HepG2 (cell line): ENCODE results near the gene SPTBN4.

Source experiments
- CTCF ChIP-seq: sonication (generic); formaldehyde crosslinking; IDR thresholded peaks from 2 replicates; pipeline ENCODE4 v1.5.0; 2020; ENCODE audit warnings: mild to moderate bottlenecking, missing genetic modification reagents, moderate library complexity
- POLR2A ChIP-seq, 2 experiments: IDR thresholded peaks; 2 replicates each; pipeline ENCODE4 v1.6.1; 2011; ENCODE audit warnings: low read depth in 2 of 2, low read length in 2 of 2, mild to moderate bottlenecking in 1 of 2, moderate library complexity in 1 of 2; ENCODE audit not compliant: insufficient read depth in 1 of 2
- SMC3 ChIP-seq: IDR thresholded peaks from 2 replicates; pipeline ENCODE4 v1.6.1; 2011; ENCODE audit warnings: low read length, improper control_type of control experiment
- ZZZ3 ChIP-seq: sonication (generic); formaldehyde crosslinking; IDR thresholded peaks from 2 replicates; pipeline ENCODE4 v1.4.0; 2020; ENCODE audit warnings: missing genetic modification reagents, mild to moderate bottlenecking, borderline replicate concordance

- TF ChIP-seq ZZZ3 (CRISPR knock-in tag): no peak
- TF ChIP-seq CTCF (CRISPR knock-in tag): no peak
- no peak for TF ChIP-seq POLR2A (IDR thresholded peaks at IDR 0.05; ENCODE audit: insufficient read depth in 1 of 2, low read depth in 2 of 2, low read length in 2 of 2)
- no peak for TF ChIP-seq SMC3
Observed at GRCh38 chr19:40622773-40623075, 155.9 kb downstream of the SPTBN4 start.
